ENCODE measurements around the gene TEX29. TPM values are rescaled to one million over a fixed set of nuclear protein-coding genes. Genes with fewer than 3 reads are reported as not detected.

Gene TEX29
- total and polyA plus RNA-seq, 7 donors = 0.79 to 2.1 (median 1.5) TPM; not detected in 4

DNA sequence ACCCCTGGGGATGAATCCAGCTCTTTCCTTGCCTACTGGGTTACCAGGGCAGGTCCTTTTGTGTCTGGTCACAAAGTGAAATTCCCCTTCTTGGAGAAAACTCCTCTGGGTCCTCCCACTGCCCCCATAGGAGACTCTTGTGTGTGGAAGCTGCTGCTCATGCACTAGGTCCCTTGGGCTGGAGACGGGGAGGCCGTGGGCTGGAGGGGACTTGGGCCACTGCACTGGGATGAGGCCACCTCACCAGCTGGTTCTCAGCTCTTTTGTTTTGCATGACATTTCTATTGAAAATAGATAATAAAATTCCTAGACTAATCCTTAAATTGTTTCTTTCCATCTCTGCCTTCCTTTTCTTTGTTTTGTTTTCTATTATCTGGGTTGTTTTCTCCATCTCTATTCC is 62.4 kb downstream of the TEX29 start:
- Histone ChIP-seq H3K4me3 (no peak overlapping the region), H3K27ac (no peak overlapping the region), H3K36me3 (no peaks in the 10 kb centered on the region), H3K9me3 (no peaks in the 10 kb centered on the region), H3K27me3 (no peaks in the 10 kb centered on the region), H3K4me1 (no peaks in the 10 kb centered on the region)
- DNase-seq = no peak
- WGBS, 2 donors = 42 to 46% methylated on average over 2 of the region's 2 CpGs
- intact Hi-C loops (cut with DNase I) = no loop called here
- TF ChIP-seq POLR2A (IDR thresholded peaks at IDR 0.05) (no peak), POLR2AphosphoS5 (IDR thresholded peaks at IDR 0.05) (no peak), EP300 (IDR thresholded peaks at IDR 0.05) (no peak)
- TF ChIP-seq, protein P1, sequence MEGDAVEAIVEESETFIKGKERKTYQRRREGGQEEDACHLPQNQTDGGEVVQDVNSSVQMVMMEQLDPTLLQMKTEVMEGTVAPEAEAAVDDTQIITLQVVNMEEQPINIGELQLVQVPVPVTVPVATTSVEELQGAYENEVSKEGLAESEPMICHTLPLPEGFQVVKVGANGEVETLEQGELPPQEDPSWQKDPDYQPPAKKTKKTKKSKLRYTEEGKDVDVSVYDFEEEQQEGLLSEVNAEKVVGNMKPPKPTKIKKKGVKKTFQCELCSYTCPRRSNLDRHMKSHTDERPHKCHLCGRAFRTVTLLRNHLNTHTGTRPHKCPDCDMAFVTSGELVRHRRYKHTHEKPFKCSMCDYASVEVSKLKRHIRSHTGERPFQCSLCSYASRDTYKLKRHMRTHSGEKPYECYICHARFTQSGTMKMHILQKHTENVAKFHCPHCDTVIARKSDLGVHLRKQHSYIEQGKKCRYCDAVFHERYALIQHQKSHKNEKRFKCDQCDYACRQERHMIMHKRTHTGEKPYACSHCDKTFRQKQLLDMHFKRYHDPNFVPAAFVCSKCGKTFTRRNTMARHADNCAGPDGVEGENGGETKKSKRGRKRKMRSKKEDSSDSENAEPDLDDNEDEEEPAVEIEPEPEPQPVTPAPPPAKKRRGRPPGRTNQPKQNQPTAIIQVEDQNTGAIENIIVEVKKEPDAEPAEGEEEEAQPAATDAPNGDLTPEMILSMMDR (IDR thresholded peaks at IDR 0.05) = no peak

DNA sequence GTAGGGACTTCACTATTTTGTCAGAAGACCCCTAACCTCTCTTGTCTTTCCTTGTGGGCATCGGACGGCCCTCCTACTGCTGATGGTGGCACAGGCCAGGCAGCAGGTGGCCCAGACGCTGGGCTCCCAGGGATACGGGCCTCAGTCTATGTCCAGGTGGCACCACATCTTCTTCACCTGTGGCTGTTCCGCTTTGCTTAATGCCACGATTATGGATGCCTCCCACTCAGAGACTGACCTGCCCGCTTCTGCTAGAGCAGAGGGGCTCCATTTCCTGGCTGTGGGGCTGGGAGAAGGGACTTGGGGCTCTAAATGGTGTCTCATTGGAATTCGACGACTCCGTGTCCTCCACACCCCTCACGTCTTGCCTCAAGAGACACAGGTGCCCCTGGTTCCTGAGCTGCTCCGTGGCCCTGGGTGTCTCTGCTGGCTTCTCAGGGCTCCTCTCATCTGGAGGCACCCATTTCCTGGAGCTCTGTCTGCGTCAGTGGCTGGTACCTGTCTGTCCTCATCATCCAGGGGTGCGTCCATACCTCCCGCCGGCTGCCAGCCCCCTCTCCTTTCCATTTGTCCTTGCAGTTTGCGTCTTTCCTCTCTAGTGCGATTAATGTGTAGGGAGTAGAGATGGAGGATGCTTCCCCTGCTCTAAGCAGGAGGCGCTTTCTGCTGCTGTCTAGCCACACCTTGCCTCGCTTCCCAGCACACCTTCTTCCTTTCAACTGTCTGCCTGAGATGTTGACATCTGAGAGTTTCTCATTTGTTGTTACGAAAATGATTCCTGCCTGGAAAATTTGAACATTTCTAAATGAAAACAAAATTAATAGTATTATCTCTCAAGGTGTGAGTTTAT is 63.4 kb downstream of the TEX29 start:
- no peak for DNase-seq
- intact Hi-C loops (cut with DNase I) = no loop called here
- TF ChIP-seq POLR2AphosphoS5 (IDR thresholded peaks at IDR 0.05) (no peak), POLR2A (IDR thresholded peaks at IDR 0.05) (no peak), EP300 (IDR thresholded peaks at IDR 0.05) (no peak)
- TF ChIP-seq, protein P1 (IDR thresholded peaks at IDR 0.05) = no peak
- no peaks in the 10 kb centered on the region for H3K4me1 ChIP-seq
- no peaks in the 10 kb centered on the region for H3K9me3 ChIP-seq
- no peaks in the 10 kb centered on the region for H3K27me3 ChIP-seq
- 63 to 66% methylated on average over 21 of the region's 21 CpGs for WGBS, 2 donors
- no peak overlapping the region for H3K4me3 ChIP-seq
- no peaks in the 10 kb centered on the region for H3K36me3 ChIP-seq
- H3K27ac ChIP-seq = no peak overlapping the region

DNA sequence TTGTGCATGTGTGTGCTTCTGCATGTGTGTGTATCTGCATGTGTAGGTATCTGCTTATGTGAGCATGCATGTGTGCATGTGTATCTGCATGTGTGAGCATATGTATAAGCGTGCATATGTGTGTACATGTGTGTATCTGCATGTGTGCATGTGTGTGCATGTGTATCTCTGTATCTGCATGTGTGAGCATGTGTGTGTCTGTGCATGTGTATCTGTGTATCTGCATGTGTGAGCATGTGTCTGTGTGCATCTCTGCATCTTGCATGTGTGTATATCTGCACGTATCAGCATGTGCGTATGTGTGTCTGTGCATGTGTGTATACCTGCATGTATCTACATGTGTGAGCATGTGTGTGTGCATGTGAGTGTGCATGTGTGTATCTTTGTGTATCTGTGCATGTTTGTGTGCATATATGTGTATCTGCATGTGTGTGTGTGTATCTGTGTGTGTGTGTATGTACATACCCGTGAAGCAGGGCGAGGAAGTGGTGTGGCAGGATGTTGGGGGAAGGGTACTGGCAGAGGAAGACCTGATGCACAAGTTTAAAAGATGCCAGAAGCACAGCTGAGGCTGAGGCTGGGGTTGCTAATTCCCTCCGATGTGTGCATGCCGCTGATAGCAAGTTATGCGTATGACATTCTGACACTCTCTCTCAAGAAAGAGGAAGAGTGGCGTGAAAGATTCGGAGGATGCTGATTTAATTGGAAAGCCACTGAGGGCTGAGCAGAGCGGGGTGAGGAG is 64.2 kb downstream of the TEX29 start:
- no peak for DNase-seq
- Histone ChIP-seq H3K27ac (no peak overlapping the region), H3K4me3 (no peak overlapping the region), H3K9me3 (no peaks in the 10 kb centered on the region), H3K27me3 (no peaks in the 10 kb centered on the region), H3K4me1 (no peaks in the 10 kb centered on the region), H3K36me3 (no peaks in the 10 kb centered on the region)
- TF ChIP-seq EP300 (IDR thresholded peaks at IDR 0.05) (no peak), POLR2AphosphoS5 (IDR thresholded peaks at IDR 0.05) (no peak), POLR2A (IDR thresholded peaks at IDR 0.05) (no peak)
- TF ChIP-seq, protein P1 (IDR thresholded peaks at IDR 0.05) = no peak
- intact Hi-C loops (cut with DNase I) = no loop called here
- 48 to 78% methylated on average over 11 of the region's 11 CpGs for WGBS, 2 donors

DNA sequence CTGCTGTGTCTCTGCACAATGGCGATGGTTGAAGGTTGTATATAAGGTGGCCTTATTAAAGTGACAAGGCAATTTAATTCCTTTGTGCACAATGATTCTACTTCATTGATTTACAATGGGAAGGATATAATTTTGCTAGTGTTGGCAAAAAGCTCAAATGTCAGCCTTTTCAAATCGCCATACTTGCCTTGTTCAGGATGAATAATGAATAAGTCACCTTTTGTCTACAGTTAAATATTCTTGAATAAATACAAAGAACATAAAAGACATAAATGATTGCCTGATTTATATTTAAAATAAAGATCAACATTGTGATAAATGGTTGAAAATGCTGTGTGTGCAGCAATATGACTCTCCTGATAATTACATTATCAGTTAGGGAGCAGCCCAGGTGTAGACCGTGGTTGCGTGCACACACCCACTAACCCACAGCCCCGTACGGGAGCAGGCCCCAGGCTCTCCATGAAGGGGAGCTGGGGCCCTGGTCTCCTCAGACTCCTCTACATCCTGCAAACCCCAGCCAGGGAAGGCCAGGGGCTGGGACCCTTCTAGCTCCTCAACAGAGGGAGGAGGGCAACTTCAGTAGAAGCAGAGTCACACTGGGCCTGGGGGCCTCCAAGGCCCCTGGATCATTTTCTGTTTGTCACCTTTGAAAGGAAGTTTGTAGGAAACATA is 64.9 kb downstream of the TEX29 start:
- no peaks in the 10 kb centered on the region for H3K9me3 ChIP-seq
- intact Hi-C loops (cut with DNase I) = no loop called here
- no peaks in the 10 kb centered on the region for H3K4me1 ChIP-seq
- H3K27me3 ChIP-seq = no peaks in the 10 kb centered on the region
- DNase-seq = no peak
- no peaks in the 10 kb centered on the region for H3K36me3 ChIP-seq
- no peak overlapping the region for H3K27ac ChIP-seq
- H3K4me3 ChIP-seq = no peak overlapping the region
- WGBS, 2 donors = 55 to 70% methylated on average over 6 of the region's 6 CpGs
- TF ChIP-seq POLR2AphosphoS5 (IDR thresholded peaks at IDR 0.05) (no peak), EP300 (IDR thresholded peaks at IDR 0.05) (no peak), POLR2A (IDR thresholded peaks at IDR 0.05) (no peak)
- TF ChIP-seq, protein P1 (IDR thresholded peaks at IDR 0.05) = no peak
